ENCODE measurements around the gene ADGRG2.
"Not testable (repeated sequence)": the region's sequence is repeated elsewhere in the genome, so short reads cannot be mapped to it uniquely, and the experiment has no call there.

Gene ADGRG2

GRCh38 chrX:19085666-19086065 lies 36.6 kb downstream of the ADGRG2 start:
- in situ Hi-C loops (cut with MboI; ENCODE audit: low sequenced_read_pairs), result no loop called here

DNA sequence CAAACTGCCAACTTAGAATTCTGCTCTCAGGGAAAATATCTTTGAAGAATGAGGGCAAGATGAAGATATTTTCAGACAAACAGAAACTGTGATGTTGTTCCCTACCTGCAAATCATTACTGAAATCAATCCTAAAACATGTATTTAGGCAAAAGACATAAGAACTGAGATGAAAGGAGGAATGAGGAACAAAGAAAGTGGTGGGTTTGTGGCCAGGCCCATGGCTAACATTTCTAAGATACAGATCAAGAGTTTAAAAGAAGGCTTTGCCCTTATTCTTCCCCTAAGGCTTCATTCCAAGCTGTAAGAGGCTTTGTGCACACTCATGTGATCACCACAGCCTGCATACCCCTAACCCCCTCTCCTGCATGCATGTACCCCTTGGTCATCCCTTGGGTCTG lies 46.5 kb downstream of the ADGRG2 start:
- in situ Hi-C loops (cut with MboI; ENCODE audit: low sequenced_read_pairs), result no loop called here

DNA sequence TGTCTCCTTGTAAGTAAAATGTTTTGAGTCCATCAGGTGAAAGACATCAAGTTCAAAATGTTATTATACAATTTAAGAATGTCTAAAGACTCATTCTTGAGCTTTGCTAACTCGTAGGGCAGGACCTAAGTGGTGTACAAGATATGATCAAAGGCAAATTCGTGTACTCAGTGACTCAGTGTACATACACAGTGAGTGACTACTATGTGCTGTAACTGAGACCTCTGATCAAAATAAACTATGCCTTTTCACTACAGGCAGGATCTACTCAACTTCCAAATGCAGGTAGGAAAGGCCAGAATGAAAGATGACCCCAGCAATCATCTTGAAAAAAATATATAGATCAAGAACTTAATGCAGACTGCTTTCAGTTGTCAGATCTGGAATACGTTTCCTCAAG lies 49.9 kb downstream of the ADGRG2 start:
- in situ Hi-C loops (cut with MboI; ENCODE audit: low sequenced_read_pairs), result no loop called here

DNA sequence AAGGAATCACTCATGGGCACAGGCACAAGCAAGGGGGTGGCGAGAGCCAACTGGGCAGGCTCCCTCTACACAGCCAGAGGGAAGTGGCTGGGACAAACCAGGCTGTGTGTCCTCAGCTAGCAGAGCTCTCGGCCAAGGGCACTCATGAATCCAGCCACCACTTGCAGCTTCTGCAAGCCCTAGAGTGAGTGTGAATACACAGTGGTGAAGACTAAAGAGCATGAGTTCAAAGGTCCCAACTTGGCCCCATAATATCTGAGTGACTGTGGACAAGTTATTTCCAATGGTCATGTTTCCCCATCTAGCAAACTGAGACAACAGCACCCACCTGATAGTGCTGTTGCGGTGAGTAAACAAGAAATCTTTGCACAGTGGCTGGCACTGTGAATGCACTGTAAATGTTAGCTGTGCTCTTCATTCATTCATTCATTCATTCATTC lies 51.7 kb downstream of the ADGRG2 start:
- in situ Hi-C loops (cut with MboI; ENCODE audit: low sequenced_read_pairs), result no loop called here

DNA sequence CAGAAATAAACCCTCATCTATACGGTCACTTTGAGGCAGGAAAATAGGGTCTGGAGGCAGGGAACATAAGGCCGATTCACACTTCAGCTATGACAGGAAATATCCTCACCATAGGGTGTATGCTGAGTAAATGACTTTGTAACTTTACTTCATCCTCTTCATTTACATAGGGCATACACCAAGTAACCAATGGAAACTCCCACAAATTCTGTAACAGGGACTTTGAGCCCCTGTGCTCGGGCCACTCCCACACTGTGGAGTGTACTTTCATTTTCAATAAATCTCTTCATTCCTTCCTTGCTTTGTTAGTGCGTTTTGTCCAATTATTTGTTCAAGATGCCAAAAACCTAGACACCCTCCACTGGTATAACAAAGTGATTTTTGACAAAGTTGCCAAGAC lies 55.3 kb downstream of the ADGRG2 start:
- in situ Hi-C loops (cut with MboI; ENCODE audit: low sequenced_read_pairs), result not testable (repeated sequence)

- in situ Hi-C loops (cut with MboI; ENCODE audit: low sequenced_read_pairs), result no loop called here
Measured at GRCh38 chrX:19065535-19065934, 56.7 kb downstream of the ADGRG2 start.

DNA sequence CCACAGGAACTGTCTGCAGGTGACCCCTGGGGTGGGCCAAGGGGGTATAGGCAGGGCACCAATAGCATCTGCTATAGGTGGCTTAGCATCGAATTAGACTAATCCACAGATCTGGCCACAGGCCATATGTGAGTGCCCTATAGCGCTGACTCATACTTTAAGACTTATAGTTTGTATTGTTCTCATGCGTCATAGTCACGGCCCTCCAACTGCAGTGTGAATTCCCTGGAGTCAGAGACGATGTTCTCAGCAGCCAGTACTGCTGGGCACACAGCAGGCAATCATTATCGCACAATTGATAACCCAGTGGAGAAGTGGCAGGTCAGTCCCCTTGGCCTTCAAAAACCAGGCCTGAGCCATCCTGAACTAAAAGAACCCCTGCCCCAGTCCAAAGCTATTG lies 58.1 kb downstream of the ADGRG2 start:
- in situ Hi-C loops (cut with MboI; ENCODE audit: low sequenced_read_pairs), result no loop called here

DNA sequence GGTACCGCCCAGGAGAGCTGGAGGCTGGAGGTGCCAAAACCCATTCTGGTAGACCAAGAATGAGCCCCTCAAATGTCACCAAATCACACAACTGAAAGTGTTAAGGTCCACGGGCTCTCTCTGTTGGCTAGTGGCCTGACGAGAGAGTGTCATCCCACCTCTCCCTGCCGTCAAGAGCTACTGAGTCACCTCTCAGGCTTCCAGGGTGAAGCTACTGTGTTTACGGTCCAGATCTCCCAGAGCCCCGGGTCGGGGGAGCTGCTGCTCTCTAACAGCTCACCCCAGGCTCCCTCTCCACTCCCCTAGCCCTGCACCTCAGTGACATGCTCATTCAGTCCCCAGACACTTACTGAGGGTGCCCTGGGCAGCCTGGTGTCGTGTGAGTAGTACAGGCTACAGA lies 59.2 kb downstream of the ADGRG2 start:
- in situ Hi-C loops (cut with MboI; ENCODE audit: low sequenced_read_pairs), result no loop called here

DNA sequence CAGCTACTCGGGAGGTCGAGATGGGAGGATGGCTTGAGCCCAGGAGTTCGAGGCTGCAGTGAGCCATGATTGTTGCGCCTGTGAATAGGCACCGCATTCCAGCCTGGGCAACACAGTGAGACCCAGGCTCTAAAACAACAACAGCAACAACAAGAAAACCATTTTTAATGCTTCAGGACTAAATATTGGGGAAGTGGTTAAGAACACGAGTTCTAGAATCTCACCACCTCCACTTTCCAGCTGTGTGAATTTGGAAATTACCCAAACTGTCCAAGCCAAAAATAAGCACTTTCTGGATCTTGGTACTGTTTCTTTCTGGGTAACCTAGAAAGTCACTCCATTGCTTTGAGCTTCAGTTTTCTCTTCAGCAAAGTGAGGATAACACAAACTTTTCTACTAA lies 63.2 kb downstream of the ADGRG2 start:
- in situ Hi-C loops (cut with MboI; ENCODE audit: low sequenced_read_pairs), result no loop called here

DNA sequence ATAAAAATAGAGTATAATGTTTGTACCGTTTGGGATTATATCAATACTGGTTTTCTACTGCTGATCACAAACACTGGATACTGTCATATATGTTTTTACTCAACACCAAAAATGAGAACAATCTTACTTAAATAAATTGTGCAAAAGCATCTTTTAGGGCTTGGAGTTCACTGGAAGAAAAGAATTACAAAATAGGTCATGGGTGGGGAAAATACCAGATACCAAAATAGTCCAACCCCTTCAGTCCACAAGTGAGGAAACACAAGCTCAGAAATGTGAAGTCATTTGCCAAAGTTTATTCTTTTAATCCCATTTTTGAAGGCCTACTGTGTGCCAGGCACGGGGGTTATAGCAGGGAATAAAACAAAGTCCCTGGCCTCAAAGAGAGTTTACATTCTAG lies 64.4 kb downstream of the ADGRG2 start:
- in situ Hi-C loops (cut with MboI; ENCODE audit: low sequenced_read_pairs), result no loop called here

DNA sequence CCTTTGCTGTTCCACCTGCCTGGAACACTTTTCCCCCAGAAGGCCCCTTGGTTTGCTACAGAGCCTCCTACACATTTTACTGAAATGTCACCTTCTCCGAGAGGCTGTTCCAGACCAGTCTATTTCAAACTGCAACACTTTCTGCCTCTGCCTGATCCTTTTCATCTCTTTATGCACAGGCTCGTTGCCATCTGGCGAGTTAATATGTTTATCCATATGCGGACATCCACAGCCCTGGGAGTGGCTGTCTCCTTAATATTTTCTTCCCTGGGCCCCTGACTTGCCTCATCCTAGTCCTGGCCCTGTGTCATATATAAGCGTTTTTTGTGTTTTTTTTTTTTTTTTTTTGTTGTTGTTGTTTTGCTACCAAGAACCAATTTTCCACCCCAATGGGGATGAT lies 73.2 kb downstream of the ADGRG2 start:
- in situ Hi-C loops (cut with MboI; ENCODE audit: low sequenced_read_pairs), result no loop called here

- in situ Hi-C loops (cut with MboI; ENCODE audit: low sequenced_read_pairs), result no loop called here
Measured at GRCh38 chrX:19046343-19047215, 75.7 kb downstream of the ADGRG2 start.

DNA sequence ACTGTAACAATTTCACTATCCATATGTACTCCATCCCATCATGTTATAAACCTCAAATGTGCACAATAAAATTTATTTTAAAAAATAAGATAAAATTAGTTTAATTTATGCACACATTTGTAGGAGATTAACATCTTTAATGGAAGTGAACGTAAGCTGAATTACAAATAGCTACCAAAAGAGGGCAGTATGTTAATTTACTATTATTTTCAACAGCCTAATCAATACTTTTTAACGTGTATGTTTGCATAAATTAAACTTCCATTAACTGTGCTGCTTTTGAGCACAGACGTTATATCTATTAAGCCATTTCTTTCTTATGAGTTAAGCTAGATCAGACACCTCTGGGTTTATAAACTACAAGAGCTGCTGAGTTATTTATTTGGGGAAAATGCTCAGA lies 81.9 kb downstream of the ADGRG2 start:
- in situ Hi-C loops (cut with MboI; ENCODE audit: low sequenced_read_pairs), result no loop called here

GRCh38 chrX:19034025-19034424 lies 88.2 kb downstream of the ADGRG2 start:
- in situ Hi-C loops (cut with MboI; ENCODE audit: low sequenced_read_pairs), result no loop called here

GRCh38 chrX:19030805-19031204 lies 91.5 kb downstream of the ADGRG2 start:
- in situ Hi-C loops (cut with MboI; ENCODE audit: low sequenced_read_pairs), result no loop called here

DNA sequence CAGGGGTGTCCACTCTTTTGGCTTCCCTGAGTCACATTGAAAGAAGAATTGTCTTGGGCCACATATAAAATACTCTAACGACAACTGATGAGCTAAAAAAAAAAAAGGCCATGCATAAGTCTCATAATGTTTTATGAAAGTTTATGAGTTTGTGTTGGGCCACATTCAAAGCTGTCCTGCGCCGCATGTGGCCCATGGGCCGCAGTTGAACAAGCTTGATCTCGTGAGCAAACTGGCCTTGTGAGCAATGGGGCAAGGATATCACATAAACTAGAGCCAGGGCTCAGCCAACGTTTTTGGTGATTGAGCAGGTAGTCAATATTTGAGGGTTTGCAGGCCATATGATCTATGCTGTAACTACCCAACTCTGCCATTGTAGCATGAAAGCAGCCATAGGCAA lies 93.7 kb downstream of the ADGRG2 start:
- in situ Hi-C loops (cut with MboI; ENCODE audit: low sequenced_read_pairs), result no loop called here

- in situ Hi-C loops (cut with MboI; ENCODE audit: low sequenced_read_pairs), result no loop called here
Measured at GRCh38 chrX:19024366-19024765, 97.9 kb downstream of the ADGRG2 start.

- in situ Hi-C loops (cut with MboI; ENCODE audit: low sequenced_read_pairs), result no loop called here
Measured at GRCh38 chrX:19019996-19020395, 102.3 kb downstream of the ADGRG2 start.

DNA sequence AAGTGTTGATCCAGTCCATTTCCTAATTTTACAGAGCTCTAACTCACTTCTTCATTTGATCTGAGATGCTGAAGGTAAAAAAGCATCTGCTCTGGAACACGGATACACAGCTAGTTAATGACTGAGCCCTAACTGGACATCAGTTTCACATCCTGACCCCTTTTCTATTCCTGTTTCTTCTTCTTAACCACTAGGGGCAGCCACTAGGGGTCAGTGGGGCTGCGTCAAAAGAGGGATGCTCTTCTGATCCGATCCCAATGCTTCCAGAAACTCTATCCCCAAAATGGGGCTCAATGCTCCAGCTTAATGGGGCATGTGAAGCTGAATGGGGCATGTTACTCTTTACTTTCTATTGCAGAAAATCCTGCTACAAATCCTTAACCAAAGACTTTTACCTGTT lies 105.0 kb downstream of the ADGRG2 start:
- in situ Hi-C loops (cut with MboI; ENCODE audit: low sequenced_read_pairs), result no loop called here

DNA sequence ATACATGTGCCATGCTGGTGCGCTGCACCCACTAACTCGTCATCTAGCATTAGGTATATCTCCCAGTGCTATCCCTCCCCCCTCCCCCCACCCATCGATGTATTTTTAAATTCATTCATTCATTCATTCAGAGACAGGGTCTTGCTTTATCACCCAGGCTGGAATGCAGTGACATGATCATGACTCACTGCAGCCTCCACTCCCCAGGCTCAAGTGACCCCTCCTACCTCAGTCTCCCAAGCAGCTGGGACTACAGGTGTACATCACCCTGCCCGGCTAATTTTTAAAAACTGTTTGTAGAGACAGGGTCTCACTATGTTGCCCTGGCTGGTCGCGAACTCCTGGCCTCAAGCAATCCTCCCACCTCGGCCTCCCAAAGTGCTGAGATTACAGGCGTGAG lies 105.7 kb downstream of the ADGRG2 start:
- in situ Hi-C loops (cut with MboI; ENCODE audit: low sequenced_read_pairs), result not testable (repeated sequence)

DNA sequence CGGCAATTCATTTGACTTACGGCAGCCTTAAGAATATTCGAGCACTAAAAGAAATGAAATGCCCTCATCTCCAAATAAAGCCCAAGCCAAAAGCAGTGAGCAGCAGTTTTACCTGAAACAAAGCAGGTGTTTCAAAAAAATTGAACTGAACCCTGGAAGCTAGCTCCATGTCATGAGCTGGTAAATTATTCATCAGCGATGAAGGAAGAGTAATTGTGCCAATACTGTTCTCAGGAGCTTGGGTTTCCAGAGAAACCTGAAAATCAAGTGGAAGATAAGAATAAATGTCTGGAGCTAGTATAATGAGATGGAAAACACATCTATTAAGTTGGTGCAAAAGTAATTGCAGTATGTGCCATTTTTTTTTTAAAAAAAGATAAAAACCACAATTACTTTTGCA lies 114.4 kb downstream of the ADGRG2 start:
- in situ Hi-C loops (cut with MboI; ENCODE audit: low sequenced_read_pairs), result no loop called here

DNA sequence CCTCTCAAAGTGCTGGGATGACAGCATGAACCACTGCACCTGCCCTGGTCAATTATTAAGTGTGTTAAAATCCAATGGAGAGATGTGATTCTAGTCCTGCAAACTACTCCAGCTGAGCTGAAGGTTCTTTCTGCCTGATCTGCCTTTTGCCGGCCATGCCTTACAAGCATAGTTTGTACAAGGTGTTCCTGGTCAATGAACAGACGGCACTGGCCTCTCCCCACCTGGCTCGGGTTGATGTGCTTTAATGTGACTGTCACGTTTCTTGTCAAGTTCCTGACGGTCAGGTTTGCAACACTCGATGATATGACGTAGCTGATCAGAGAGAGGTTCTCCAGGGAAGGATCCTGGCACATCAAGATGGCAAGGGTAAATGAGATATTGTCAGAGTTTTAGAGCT lies 115.3 kb downstream of the ADGRG2 start:
- in situ Hi-C loops (cut with MboI; ENCODE audit: low sequenced_read_pairs), result no loop called here

DNA sequence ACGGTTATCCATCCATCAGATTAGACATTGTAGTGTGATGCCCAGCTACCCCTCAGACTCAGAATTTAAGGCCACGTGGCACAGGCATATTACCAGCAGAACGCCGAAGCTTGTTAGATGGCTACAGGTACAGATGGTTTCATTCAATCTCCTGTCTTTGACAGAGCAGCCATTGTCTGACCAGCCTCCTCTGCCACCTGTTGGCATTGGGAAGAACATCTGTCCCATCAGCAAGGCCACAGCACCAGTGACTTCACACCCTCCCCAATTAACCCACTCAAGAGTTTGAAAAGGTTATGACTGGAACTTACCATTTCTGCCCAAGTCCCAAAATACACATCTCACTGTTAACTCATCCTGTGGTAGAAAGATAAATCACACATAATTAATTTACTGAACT lies 116.4 kb downstream of the ADGRG2 start:
- in situ Hi-C loops (cut with MboI; ENCODE audit: low sequenced_read_pairs), result no loop called here
